ENCODE data around the gene LHX4.

Gene LHX4

DNA sequence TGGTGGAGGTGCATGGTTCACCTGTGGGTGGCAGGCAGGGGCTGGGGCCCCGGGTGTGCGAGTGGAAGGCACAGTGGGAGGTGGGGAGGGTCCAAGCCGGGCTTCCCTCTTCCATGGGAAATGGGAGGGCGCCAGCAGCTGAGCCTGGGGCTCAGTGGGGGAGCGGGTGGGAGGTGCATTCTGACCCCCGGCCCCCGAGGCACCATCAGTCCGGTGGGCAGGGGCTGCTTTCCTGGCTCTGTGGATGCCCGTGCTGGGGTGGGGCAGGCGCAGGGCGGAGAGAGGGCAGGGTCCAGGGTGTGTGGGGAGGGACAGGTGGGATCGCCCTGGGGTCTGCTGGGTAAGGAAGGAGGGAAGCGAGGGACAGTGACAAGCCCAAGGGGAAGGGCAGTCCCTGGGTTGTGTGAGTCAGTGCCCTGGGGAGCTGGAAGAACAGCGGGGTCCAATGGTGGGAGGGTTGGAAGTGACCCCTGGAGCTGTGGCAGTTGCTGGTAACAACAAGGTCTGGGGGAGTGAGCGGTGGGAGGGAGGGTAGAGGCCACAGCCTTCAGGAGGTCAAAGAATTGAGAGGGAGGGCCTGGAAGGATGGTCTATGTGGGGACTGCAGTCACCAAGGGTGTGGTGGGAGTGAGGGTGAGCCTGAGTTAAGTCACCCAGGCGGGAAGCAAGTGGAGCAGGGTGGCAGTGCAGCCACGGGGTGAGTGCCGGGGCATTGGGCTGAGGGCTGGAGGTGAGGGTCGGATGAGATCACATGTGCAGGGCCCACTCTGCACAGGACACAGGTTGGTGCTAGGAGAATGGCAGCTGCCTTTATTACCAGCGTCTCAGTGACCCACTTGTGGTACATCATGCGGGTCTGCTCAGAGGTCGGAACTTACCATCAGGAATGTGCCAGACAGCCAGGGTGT lies 29.6 kb downstream of the LHX4 start:
- TF ChIP-seq, protein P1, sequence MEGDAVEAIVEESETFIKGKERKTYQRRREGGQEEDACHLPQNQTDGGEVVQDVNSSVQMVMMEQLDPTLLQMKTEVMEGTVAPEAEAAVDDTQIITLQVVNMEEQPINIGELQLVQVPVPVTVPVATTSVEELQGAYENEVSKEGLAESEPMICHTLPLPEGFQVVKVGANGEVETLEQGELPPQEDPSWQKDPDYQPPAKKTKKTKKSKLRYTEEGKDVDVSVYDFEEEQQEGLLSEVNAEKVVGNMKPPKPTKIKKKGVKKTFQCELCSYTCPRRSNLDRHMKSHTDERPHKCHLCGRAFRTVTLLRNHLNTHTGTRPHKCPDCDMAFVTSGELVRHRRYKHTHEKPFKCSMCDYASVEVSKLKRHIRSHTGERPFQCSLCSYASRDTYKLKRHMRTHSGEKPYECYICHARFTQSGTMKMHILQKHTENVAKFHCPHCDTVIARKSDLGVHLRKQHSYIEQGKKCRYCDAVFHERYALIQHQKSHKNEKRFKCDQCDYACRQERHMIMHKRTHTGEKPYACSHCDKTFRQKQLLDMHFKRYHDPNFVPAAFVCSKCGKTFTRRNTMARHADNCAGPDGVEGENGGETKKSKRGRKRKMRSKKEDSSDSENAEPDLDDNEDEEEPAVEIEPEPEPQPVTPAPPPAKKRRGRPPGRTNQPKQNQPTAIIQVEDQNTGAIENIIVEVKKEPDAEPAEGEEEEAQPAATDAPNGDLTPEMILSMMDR (IDR thresholded peaks at IDR 0.05; ENCODE audit: extremely low read depth, insufficient read depth, missing control alignments): no peak
- no peak for DNase-seq (ENCODE audit: low spot score)
- in situ Hi-C loops (cut with MboI; ENCODE audit: low pct_unique_long_range_greater_than_20kb, low sequenced_read_pairs, unreplicated experiment): loop anchor here (10.0 kb wide), 1 partner anchor 225 kb away; no protein-coding TSS in a partner anchor

DNA sequence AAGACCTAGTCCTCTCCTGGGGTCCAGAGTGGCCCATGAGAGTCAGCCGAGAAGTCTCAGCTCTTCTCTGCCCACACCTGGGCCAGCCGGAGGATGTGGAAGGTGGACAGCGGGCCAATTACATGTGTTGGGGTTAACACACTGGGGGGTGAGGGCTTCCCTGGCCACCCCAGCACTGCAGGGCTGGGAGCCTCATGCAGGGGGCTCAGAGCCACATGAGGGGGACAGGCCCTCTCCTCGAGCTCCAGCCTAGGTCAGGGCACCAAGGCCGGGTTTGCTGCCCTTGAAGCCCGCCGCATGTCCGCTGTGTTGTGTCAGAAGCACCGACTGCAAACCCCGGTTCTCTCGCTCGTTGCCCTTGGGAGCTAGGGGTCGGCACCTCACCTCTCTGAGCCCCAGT lies 30.5 kb downstream of the LHX4 start:
- in situ Hi-C loops (cut with MboI; ENCODE audit: low pct_unique_long_range_greater_than_20kb, low sequenced_read_pairs, unreplicated experiment): no loop called here
- TF ChIP-seq, protein P1 (IDR thresholded peaks at IDR 0.05; ENCODE audit: extremely low read depth, insufficient read depth, missing control alignments): no peak
- DNase-seq (ENCODE audit: low spot score): no peak

DNA sequence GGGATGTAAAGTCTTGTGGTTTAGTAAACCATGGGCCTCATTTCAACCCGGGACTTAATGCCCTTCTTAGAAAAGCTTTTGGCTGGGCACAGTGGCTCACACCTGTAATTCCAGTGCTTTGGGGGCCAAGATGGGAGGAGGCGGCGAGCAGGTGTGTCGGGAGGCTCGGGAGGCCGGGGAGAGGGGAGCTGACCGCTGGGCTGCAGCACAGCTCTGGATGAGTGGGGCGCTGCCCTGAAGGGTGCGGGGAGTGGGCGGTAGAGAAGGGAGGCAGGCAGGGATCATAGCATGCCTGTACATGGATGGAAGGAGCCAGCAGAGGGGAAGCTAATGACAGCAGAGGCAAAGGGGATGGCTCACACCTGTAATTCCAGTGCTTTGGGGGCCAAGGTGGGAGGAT lies 31.0 kb downstream of the LHX4 start:
- DNase-seq (ENCODE audit: low spot score): no peak
- in situ Hi-C loops (cut with MboI; ENCODE audit: low pct_unique_long_range_greater_than_20kb, low sequenced_read_pairs, unreplicated experiment): no loop called here
- TF ChIP-seq, protein P1 (IDR thresholded peaks at IDR 0.05; ENCODE audit: extremely low read depth, insufficient read depth, missing control alignments): no peak

DNA sequence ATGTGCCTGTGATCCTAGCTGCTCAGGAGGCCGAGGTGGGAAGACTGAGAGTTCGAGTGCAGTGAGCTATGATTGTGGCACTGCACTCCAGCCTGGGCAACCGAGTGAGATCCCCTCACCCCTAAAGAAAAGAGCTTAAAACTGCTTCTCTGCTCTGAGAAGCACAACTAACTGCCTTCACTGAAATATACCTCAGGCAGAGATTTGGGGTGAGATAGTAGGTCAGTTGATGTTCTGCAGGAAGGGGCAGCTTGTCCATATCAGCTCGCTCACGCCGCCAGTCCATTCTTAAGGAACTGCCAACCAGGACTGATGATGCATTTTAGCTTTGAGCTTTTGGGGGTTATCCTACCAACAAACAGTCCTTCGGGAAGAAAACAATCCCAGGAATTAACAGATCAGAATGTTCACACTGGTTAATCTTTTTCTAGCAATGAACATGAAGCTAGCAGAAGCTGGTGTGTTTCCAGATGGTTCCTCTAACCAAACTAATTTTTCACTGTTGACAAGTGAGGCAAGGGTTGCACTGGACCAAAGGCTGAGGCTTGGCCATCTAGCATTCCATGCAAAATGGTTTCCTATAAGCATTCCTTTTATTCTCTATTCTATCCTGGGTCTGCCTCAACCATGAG lies 31.6 kb downstream of the LHX4 start:
- DNase-seq (ENCODE audit: low spot score): no peak
- in situ Hi-C loops (cut with MboI; ENCODE audit: low pct_unique_long_range_greater_than_20kb, low sequenced_read_pairs, unreplicated experiment): no loop called here
- TF ChIP-seq, protein P1 (IDR thresholded peaks at IDR 0.05; ENCODE audit: extremely low read depth, insufficient read depth, missing control alignments): no peak

DNA sequence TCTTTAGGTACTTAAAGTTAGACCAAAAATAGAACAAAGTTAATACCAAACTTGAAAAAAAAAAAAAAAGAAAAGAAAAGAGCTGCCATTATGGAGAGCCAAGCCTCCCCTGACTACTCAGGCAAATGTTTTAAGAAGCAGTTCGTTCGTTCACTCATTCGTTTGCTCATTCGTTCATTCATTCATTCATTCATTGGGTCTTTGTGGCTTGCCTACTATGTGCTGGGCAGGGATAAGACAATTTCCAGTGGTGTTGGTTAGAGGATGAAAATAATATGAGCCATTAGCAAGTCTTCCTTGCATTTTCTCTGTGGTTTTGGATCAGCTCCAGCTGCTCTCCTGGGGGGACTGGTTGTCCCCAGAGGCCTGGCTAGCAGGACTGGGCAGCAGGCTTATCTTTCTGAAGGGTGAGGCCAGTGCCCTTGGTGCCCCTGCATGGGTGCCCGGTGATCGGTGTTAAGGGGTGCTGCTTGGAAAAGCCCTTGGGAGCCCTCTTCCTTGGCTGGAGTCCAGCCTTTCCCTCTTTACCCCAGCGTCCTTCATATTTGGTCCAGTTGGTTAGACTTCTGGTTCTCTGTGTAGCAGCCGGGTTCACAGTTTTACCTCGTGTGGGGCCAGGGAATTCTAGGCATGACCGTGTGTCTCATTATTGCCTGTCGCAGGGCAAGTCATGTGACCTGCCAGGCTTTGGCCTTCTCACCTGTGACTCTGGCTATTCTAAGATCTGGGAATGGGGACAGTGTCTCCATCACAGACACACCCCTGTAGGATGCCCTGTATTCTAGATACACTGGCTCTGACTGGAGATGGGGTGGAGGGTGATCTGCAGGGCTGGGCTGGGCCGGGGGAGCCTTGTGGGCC lies 32.8 kb downstream of the LHX4 start:
- no peak for DNase-seq (ENCODE audit: low spot score)
- TF ChIP-seq, protein P1 (IDR thresholded peaks at IDR 0.05; ENCODE audit: extremely low read depth, insufficient read depth, missing control alignments): no peak
- in situ Hi-C loops (cut with MboI; ENCODE audit: low pct_unique_long_range_greater_than_20kb, low sequenced_read_pairs, unreplicated experiment): no loop called here

DNA sequence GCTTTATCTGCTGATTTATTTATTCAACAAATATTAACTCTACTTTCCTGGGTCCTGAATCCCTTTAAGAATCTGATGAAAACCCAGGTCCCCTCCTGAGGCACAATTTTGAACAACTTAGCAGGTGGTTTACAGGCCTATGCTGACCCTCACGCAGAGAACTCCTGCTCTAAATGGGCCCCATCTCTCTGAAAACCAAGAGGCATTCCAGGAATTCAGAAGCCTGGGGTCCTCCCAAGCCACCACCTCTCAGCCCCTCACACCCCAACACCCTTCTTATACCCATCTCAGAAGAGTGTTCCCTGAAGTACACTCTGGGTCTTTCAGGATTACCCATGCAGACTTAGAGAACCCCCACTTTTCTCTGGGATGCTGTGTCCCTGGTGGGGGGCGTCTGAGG lies 34.5 kb downstream of the LHX4 start:
- DNase-seq (ENCODE audit: low spot score): no peak
- TF ChIP-seq, protein P1 (IDR thresholded peaks at IDR 0.05; ENCODE audit: extremely low read depth, insufficient read depth, missing control alignments): no peak
- in situ Hi-C loops (cut with MboI; ENCODE audit: low pct_unique_long_range_greater_than_20kb, low sequenced_read_pairs, unreplicated experiment): no loop called here
